DND-41 (cell line): Measurements from ENCODE around the gene TSPAN18.

Experiments
- ATAC-seq: fragments of 200-7000 bp; cut with Tn5 transposase; 3 replicates; pipeline ENCODE4 v1.9.1; 2021; ENCODE audit warnings: low read depth; ENCODE audit not compliant: insufficient read depth
- DNase-seq: peaks from one replicate; pipeline ENCODE4 v3.0.0-alpha.2; 2020
- H2AFZ ChIP-seq: 2 replicates; pipeline ENCODE4 v1.6.0; 2012; ENCODE audit warnings: low read depth, low read length
- H3K27ac ChIP-seq: 2 replicates; pipeline ENCODE4 v1.5.1; 2012; ENCODE audit warnings: low read length, inconsistent platforms
- H3K27me3 ChIP-seq: fragments of 200-600 bp; sonication (generic); 2 replicates; pipeline ENCODE4 v1.6.0; 2012; ENCODE audit warnings: low read length, mild to moderate bottlenecking, inconsistent platforms; ENCODE audit not compliant: insufficient read depth, poor library complexity
- H3K36me3 ChIP-seq: 2 replicates; pipeline ENCODE4 v1.5.1; 2012; ENCODE audit warnings: low read length, inconsistent platforms; ENCODE audit not compliant: insufficient read depth
- H3K4me1 ChIP-seq: 2 replicates; pipeline ENCODE4 v1.5.1; 2012; ENCODE audit warnings: mild to moderate bottlenecking, low read length; ENCODE audit not compliant: insufficient read depth
- H3K4me2 ChIP-seq: 2 replicates; pipeline ENCODE4 v1.6.0; 2012; ENCODE audit warnings: mild to moderate bottlenecking, moderate library complexity, low read length, inconsistent platforms; ENCODE audit not compliant: insufficient read depth
- H3K4me3 ChIP-seq, 2 experiments: fragments of 200-600 bp in 1 of 2; shearing (Covaris generic) in 1 of 2; 2 replicates each; pipeline ENCODE4 v1.5.1; 2012 to 2016; ENCODE audit warnings: inconsistent platforms in 2 of 2, low read length in 2 of 2, mild to moderate bottlenecking in 2 of 2, low read depth in 1 of 2, moderate library complexity in 1 of 2
- H3K79me2 ChIP-seq: 2 replicates; pipeline ENCODE4 v1.6.0; 2012; ENCODE audit warnings: low read length, inconsistent platforms; ENCODE audit not compliant: insufficient read depth
- H3K9ac ChIP-seq: 2 replicates; pipeline ENCODE4 v1.6.0; 2012; ENCODE audit warnings: low read depth, mild to moderate bottlenecking, inconsistent platforms, low read length, moderate library complexity
- H3K9me3 ChIP-seq: 2 replicates; pipeline ENCODE4 v1.5.1; 2012; ENCODE audit warnings: low read length, moderate library complexity, mild to moderate bottlenecking, inconsistent platforms; ENCODE audit not compliant: insufficient read depth, severe bottlenecking
- H4K20me1 ChIP-seq: 2 replicates; pipeline ENCODE4 v1.6.0; 2012; ENCODE audit warnings: low read length; ENCODE audit not compliant: insufficient read depth
- CTCF ChIP-seq: IDR thresholded peaks from 2 replicates; pipeline ENCODE4 v1.5.1; 2012; ENCODE audit warnings: borderline replicate concordance, low read length, moderate library complexity, mild to moderate bottlenecking; ENCODE audit not compliant: poor library complexity, severe bottlenecking; ENCODE audit errors: extremely low read depth
- EZH2 ChIP-seq: IDR thresholded peaks from 3 replicates; pipeline ENCODE4 v1.6.1; 2012; ENCODE audit warnings: borderline replicate concordance, low read depth, mild to moderate bottlenecking, moderate library complexity, low read length, inconsistent platforms; ENCODE audit not compliant: severe bottlenecking

TSPAN18 gene

GRCh38 chr11:44684859-44685281 lies 41.9 kb upstream of the TSPAN18 start:
- Histone ChIP-seq H3K4me1 (no peaks in the 10 kb centered on the region), H3K27me3 (peaks cover 5% of the 10 kb centered on the region), H3K9ac (no peak overlapping the region), H3K79me2 (no peaks in the 10 kb centered on the region), H3K36me3 (no peaks in the 10 kb centered on the region), H3K4me2 (no peak overlapping the region), H2AFZ (no peak overlapping the region), H3K9me3 (no peaks in the 10 kb centered on the region), H4K20me1 (no peaks in the 10 kb centered on the region), H3K4me3 (no peak overlapping the region), H3K27ac (no peak overlapping the region)
- ATAC-seq (no peak), DNase-seq (no peak)
- TF ChIP-seq CTCF (no peak), EZH2 (no peak)

GRCh38 chr11:44687388-44687787 lies 39.4 kb upstream of the TSPAN18 start:
- H3K4me1 ChIP-seq = no peaks in the 10 kb centered on the region
- H3K4me2 ChIP-seq = no peak overlapping the region
- no peaks in the 10 kb centered on the region for H3K36me3 ChIP-seq
- H3K4me3 ChIP-seq = no peak overlapping the region
- H3K27me3 ChIP-seq = peaks cover 5% of the 10 kb centered on the region
- H3K9me3 ChIP-seq = no peaks in the 10 kb centered on the region
- H3K79me2 ChIP-seq = no peaks in the 10 kb centered on the region
- no peak overlapping the region for H3K9ac ChIP-seq
- ATAC-seq (no peak), DNase-seq (no peak)
- TF ChIP-seq EZH2 (no peak), CTCF (no peak)
- H2AFZ ChIP-seq = no peak overlapping the region
- H3K27ac ChIP-seq = no peak overlapping the region
- no peaks in the 10 kb centered on the region for H4K20me1 ChIP-seq

GRCh38 chr11:44689265-44689664 lies 37.5 kb upstream of the TSPAN18 start:
- Histone ChIP-seq H3K36me3 (no peaks in the 10 kb centered on the region), H3K9ac (no peak overlapping the region), H3K27ac (no peak overlapping the region), H3K4me3 (no peak overlapping the region), H3K27me3 (peaks cover 5% of the 10 kb centered on the region), H3K79me2 (no peaks in the 10 kb centered on the region), H2AFZ (no peak overlapping the region), H3K4me2 (no peak overlapping the region), H3K4me1 (no peaks in the 10 kb centered on the region), H3K9me3 (no peaks in the 10 kb centered on the region), H4K20me1 (no peaks in the 10 kb centered on the region)
- no peak for TF ChIP-seq EZH2
- TF ChIP-seq CTCF = no peak
- DNase-seq (no peak), ATAC-seq (no peak)

- Histone ChIP-seq H3K36me3 (no peaks in the 10 kb centered on the region), H3K4me1 (no peaks in the 10 kb centered on the region), H3K4me3 (no peak overlapping the region), H3K9ac (no peak overlapping the region), H3K79me2 (no peaks in the 10 kb centered on the region), H3K9me3 (no peaks in the 10 kb centered on the region), H3K4me2 (no peak overlapping the region), H3K27ac (no peak overlapping the region), H2AFZ (no peak overlapping the region), H4K20me1 (0 out of 2 replicates have a peak, but pooled peaks cover 2% of the 10 kb centered on the region), H3K27me3 (peaks cover 5% of the 10 kb centered on the region)
- ATAC-seq = no peak
- TF ChIP-seq EZH2 (no peak), CTCF (no peak)
- no peak for DNase-seq
These were observed 36.1 kb upstream of the TSPAN18 start for GRCh38 chr11:44690651-44691050.
